A549 (cell line): ENCODE data around the gene PRR15. TPM values are rescaled to one million over a fixed set of nuclear protein-coding genes. Genes with fewer than 3 reads are reported as not detected.

Experiments
- ATAC-seq, 2 experiments: fragments of 200-7000 bp in 1 of 2; fragments of >200 bp in 1 of 2; cut with Nextera tagmentation in 1 of 2; cut with Tn5 transposase in 1 of 2; 3 replicates each; pipeline versions ENCODE4 v1.8.0 to v1.9.1; 2018 to 2020; ENCODE audit warnings: mild to moderate bottlenecking in 1 of 2, moderate library complexity in 1 of 2
- CTCF ChIA-PET: fragments of 300-600 bp; sonication (Branson Sonifier 250); formaldehyde crosslinking; extraction: SDS; loops from one replicate; lab custom pipeline; 2021; ENCODE audit warnings: antibody characterized with exemption, inconsistent platforms; lab: Yijun Ruan, JAX
- POLR2A ChIA-PET: fragments of 350-600 bp; formaldehyde crosslinking; extraction: SDS; loops from one replicate; lab custom pipeline; 2021; ENCODE audit warnings: antibody characterized with exemption, inconsistent platforms; lab: Yijun Ruan, JAX
- DNase-seq, 2 experiments: peaks; one replicate each; pipeline versions ENCODE4 v3.0.0 to v3.0.0-alpha.2; 2011 to 2016; ENCODE audit warnings: low read depth in 1 of 2, low spot score in 1 of 2
- FAIRE-seq: peaks from 2 replicates; lab custom pipeline; 2011; peaks lifted over from hg19 to GRCh38; lab: Jason Lieb, UNC
- H3K27ac ChIP-seq, 2 experiments: fragments of >200 bp; sonication (Bioruptor Twin); formaldehyde crosslinking; 3 replicates each; pipeline ENCODE4 v1.5.1; 2016 to 2017
- H3K4me1 ChIP-seq: fragments of >200 bp; sonication (Bioruptor Twin); formaldehyde crosslinking; 3 replicates; pipeline ENCODE4 v1.6.1; 2016
- H3K4me2 ChIP-seq: fragments of >200 bp; sonication (Bioruptor Twin); formaldehyde crosslinking; 3 replicates; pipeline ENCODE4 v1.6.1; 2016
- H3K4me3 ChIP-seq: fragments of >200 bp; sonication (Bioruptor Twin); formaldehyde crosslinking; 3 replicates; pipeline ENCODE4 v1.5.1; 2016
- H3K9me3 ChIP-seq: fragments of >200 bp; sonication (Bioruptor Twin); formaldehyde crosslinking; 3 replicates; pipeline ENCODE4 v1.6.1; 2016
- EP300 ChIP-seq, 2 experiments: fragments of >200 bp; sonication (Bioruptor Twin); formaldehyde crosslinking; IDR thresholded peaks; 2 replicates in 1 of 2; 3 replicates in 1 of 2; pipeline ENCODE4 v1.6.1; 2016 to 2017
- ESRRA ChIP-seq: fragments of 150-350 bp; IDR thresholded peaks from 2 replicates; pipeline ENCODE4 v1.6.1; 2014; ENCODE audit warnings: mild to moderate bottlenecking, low read length, borderline replicate concordance
- FOXS1 ChIP-seq: fragments of 250-450 bp; sonication (Bioruptor Pico); IDR thresholded peaks from 2 replicates; pipeline ENCODE4 v1.5.0; 2020; ENCODE audit warnings: mild to moderate bottlenecking, moderate library complexity
- GATA3 ChIP-seq: IDR thresholded peaks from 2 replicates; pipeline ENCODE4 v1.6.1; 2012; ENCODE audit warnings: borderline replicate concordance
- HEYL ChIP-seq: fragments of 250-450 bp; sonication (Bioruptor Pico); IDR thresholded peaks from 2 replicates; pipeline ENCODE4 v1.8.0; 2021; ENCODE audit warnings: mild to moderate bottlenecking, moderate library complexity
- HOXB13 ChIP-seq: fragments of 250-450 bp; sonication (Bioruptor Pico); IDR thresholded peaks from 2 replicates; pipeline ENCODE4 v1.5.0; 2020; ENCODE audit warnings: low read depth, mild to moderate bottlenecking, moderate library complexity
- HOXB5 ChIP-seq: fragments of 250-450 bp; sonication (Bioruptor Pico); IDR thresholded peaks from 2 replicates; pipeline ENCODE4 v1.5.0; 2020; ENCODE audit warnings: mild to moderate bottlenecking, moderate library complexity
- JUNB ChIP-seq: fragments of >200 bp; sonication (Bioruptor Twin); formaldehyde crosslinking; IDR thresholded peaks from 2 replicates; pipeline ENCODE4 v1.6.1; 2016
- KDM5A ChIP-seq: fragments of 200-600 bp; sonication (generic); IDR thresholded peaks from 2 replicates; pipeline ENCODE4 v1.6.1; 2016; ENCODE audit warnings: antibody characterized with exemption, mild to moderate bottlenecking
- MAFK ChIP-seq: fragments of 450-650 bp; IDR thresholded peaks from 2 replicates; pipeline ENCODE4 v1.6.1; 2014; ENCODE audit not compliant: partially characterized antibody
- NR3C1 ChIP-seq: fragments of >200 bp; sonication (Bioruptor Twin); formaldehyde crosslinking; IDR thresholded peaks from 3 replicates; pipeline ENCODE4 v1.6.1; 2017
- PBX3 ChIP-seq: IDR thresholded peaks from 2 replicates; pipeline ENCODE4 v1.6.1; 2012
- PHF8 ChIP-seq: fragments of 200-600 bp; sonication (generic); IDR thresholded peaks from 2 replicates; pipeline ENCODE4 v1.6.1; 2016; ENCODE audit warnings: low read depth, mild to moderate bottlenecking, antibody characterized with exemption, moderate library complexity, borderline replicate concordance
- POLR2A ChIP-seq: IDR thresholded peaks from 2 replicates; pipeline ENCODE4 v1.6.1; 2012; ENCODE audit warnings: mild to moderate bottlenecking, low read length
- RAD21 ChIP-seq, 2 experiments: fragments of >200 bp in 1 of 2; sonication (Bioruptor Twin) in 1 of 2; formaldehyde crosslinking in 1 of 2; IDR thresholded peaks in 1 of 2; conservative IDR thresholded peaks in 1 of 2; 2 replicates in 1 of 2; 3 replicates in 1 of 2; pipeline ENCODE4 v1.6.1; 2012 to 2018; ENCODE audit warnings: inconsistent platforms in 1 of 2
- RARB ChIP-seq: fragments of 250-450 bp; sonication (Bioruptor Pico); IDR thresholded peaks from 2 replicates; pipeline ENCODE4 v1.8.0; 2021; ENCODE audit warnings: mild to moderate bottlenecking, moderate library complexity
- RCOR1 ChIP-seq: fragments of 150-350 bp; IDR thresholded peaks from 2 replicates; pipeline ENCODE4 v1.6.1; 2014; ENCODE audit warnings: antibody characterized with exemption, low read length, low read depth
- RFX5 ChIP-seq: fragments of 450-650 bp; IDR thresholded peaks from 2 replicates; pipeline ENCODE4 v1.7.1; 2014; ENCODE audit warnings: antibody characterized with exemption, mild to moderate bottlenecking, moderate library complexity
- RNF2 ChIP-seq: fragments of 200-600 bp; sonication (generic); IDR thresholded peaks from 2 replicates; pipeline ENCODE4 v1.6.1; 2016; ENCODE audit warnings: low read depth, mild to moderate bottlenecking, antibody characterized with exemption, moderate library complexity, borderline replicate concordance
- SREBF2 ChIP-seq: fragments of 450-650 bp; IDR thresholded peaks from 2 replicates; pipeline ENCODE4 v1.6.1; 2014; ENCODE audit warnings: mild to moderate bottlenecking, moderate library complexity
- ZNF302 ChIP-seq: fragments of 250-450 bp; sonication (Bioruptor Pico); IDR thresholded peaks from 2 replicates; pipeline ENCODE4 v1.9.0; 2021; ENCODE audit warnings: inconsistent platforms, mild to moderate bottlenecking, moderate library complexity
- WGBS: methylation state at CpG from one replicate; pipeline ENCODE4 v1.1.6; 2017; ENCODE audit errors: missing lambda C conversion rate; 5-methylcytosine and 5-hydroxymethylcytosine counted together
- polyA plus RNA-seq, 4 experiments: library from polyadenylated mRNA; depleted of rRNA in 3 of 4; stranded (reverse); fragments of >200 nt; fragmentation: RNase III in 1 of 4; extraction: RNeasy Plus Mini Kit Qiagen cat#74134 plus additional on column Dnase treatment in 1 of 4; gene quantifications; 2 replicates in 3 of 4; 3 replicates in 1 of 4; pipeline ENCODE4 v1.2.3, GENCODE V29; 2011 to 2017
- TF ChIP-seq, protein P1 (sequence below): fragments of >200 bp; sonication (Bioruptor Twin); formaldehyde crosslinking; IDR thresholded peaks from 2 replicates; pipeline ENCODE4 v1.6.1; 2016
- TF ChIP-seq, protein P2 (sequence below): fragments of 200-600 bp; sonication (generic); IDR thresholded peaks from 2 replicates; pipeline ENCODE4 v1.6.1; 2016; ENCODE audit warnings: antibody characterized with exemption, mild to moderate bottlenecking, moderate library complexity

The PRR15 gene
- polyA plus RNA-seq, 2 of the 4 experiments (the other 2 are of a cell fraction), result 1.6 to 2.5 TPM

DNA sequence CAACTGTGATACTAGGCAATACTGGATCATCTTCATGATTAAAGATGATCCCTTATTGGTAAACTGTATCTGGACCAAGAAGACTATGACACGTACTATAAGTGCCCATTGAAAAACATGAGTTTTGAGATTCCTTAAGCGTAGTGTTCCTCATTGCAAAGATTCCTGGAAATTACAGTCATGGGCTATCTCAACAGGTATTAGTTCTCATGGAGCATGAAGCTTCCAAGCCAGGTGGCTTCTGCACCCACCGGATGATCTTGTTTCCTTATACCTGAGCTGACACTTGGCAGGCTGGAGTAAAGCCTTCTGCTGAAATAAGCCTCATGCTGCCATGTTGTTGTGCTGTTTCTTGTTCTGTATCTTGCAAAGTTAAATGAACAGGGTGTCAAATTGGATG is 8.6 kb upstream of the PRR15 start:
- DNase-seq, result no peak
- H3K9me3 ChIP-seq, result no peaks in the 10 kb centered on the region
- H3K4me2 ChIP-seq, result no peak overlapping the region
- ATAC-seq, result no peak
- H3K27ac ChIP-seq, result no peak overlapping the region
- no peak overlapping the region for H3K4me3 ChIP-seq
- POLR2A ChIA-PET, result no interaction called here
- no peaks in the 10 kb centered on the region for H3K4me1 ChIP-seq
- FAIRE-seq, result no peak
- TF ChIP-seq RFX5 (no peak), ZNF302 (no peak), EP300 (IDR thresholded peaks at IDR 0.05) (no peak), RNF2 (no peak), PHF8 (no peak), KDM5A (no peak), PBX3 (no peak), RCOR1 (no peak), GATA3 (no peak)
- CTCF ChIA-PET, result interaction anchor here (1.0 kb wide), 1 partner anchor 34 kb away, joined by 3 read pairs; no protein-coding TSS in a partner anchor
- 86% methylated on average over 3 of the region's 3 CpGs for WGBS

- POLR2A ChIA-PET, result no interaction called here
- FAIRE-seq, result no peak
Observed at GRCh38 chr7:29556405-29557195, 7.0 kb upstream of the PRR15 start.

GRCh38 chr7:29557954-29558353 is 5.7 kb upstream of the PRR15 start:
- no peak overlapping the region for H3K4me3 ChIP-seq
- no peak for TF ChIP-seq HOXB13 (CRISPR knock-in tag)
- peak; percentile 95 for TF ChIP-seq MAFK
- H3K27ac ChIP-seq, result no peak overlapping the region
- no peak overlapping the region for H3K4me2 ChIP-seq
- ChIA-PET CTCF (interaction anchor here (0.8 to 1.1 kb wide), 2 partner anchors 33 to 631 kb away, joined by 3 read pairs; no protein-coding TSS in a partner anchor), POLR2A (interaction anchor here (0.5 kb wide), 1 partner anchor 127 kb away, joined by 3 read pairs; no protein-coding TSS in a partner anchor)
- WGBS, result 69% methylated on average over 3 of the region's 3 CpGs
- H3K9me3 ChIP-seq, result no peaks in the 10 kb centered on the region
- DNase-seq, result peak in 1 of 2 experiments; percentile 6
- H3K4me1 ChIP-seq, result no peaks in the 10 kb centered on the region
- FAIRE-seq, result no peak
- no peak for ATAC-seq

More at GRCh38 chr7:29556405-29557195, 7.0 kb upstream of the PRR15 start:
- no peak overlapping the region for H3K4me3 ChIP-seq
- H3K27ac ChIP-seq, result no peak overlapping the region
- no peak overlapping the region for H3K4me2 ChIP-seq
- DNase-seq (no peak), ATAC-seq (peak in 1 of 2 experiments; percentile 32; a peak in 1 of 6 replicates)
- CTCF ChIA-PET, result interaction anchor here (1.0 kb wide), 1 partner anchor 32 kb away, joined by 3 read pairs; no protein-coding TSS in a partner anchor
- WGBS, result 61% methylated on average over 9 of the region's 9 CpGs
- H3K9me3 ChIP-seq, result no peaks in the 10 kb centered on the region
- no peaks in the 10 kb centered on the region for H3K4me1 ChIP-seq
- TF ChIP-seq POLR2A (no peak), RAD21 (conservative IDR thresholded peaks at IDR 0.05 in 1 of 2, IDR thresholded peaks at IDR 0.05 in 1 of 2) (0 out of 5 replicates have a peak, but pooled peaks of 1 of the 2 experiments have one; percentile 13)

DNA sequence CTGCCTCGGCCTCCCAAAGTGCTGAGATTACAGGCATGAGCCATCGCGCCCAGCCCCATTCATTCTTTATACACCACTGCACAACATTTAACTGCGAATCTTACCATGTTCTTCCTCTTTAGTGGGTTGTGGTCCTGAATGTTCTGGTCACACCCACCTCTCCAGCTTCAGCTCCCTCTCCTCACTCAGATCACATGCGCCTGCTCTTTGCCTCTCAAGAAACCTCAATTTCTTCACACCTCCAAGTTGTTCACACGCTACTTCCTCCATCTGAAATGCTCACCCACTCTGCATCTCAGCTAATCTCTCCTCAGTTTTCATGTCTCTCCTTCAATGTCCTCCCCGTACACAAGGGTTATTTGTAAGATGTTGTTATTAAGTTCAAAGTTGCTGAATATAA is 2.4 kb upstream of the PRR15 start:
- no peak overlapping the region for H3K27ac ChIP-seq
- ChIA-PET CTCF (no interaction called here), POLR2A (no interaction called here)
- no peak overlapping the region for H3K4me2 ChIP-seq
- no peak for DNase-seq
- no peak for FAIRE-seq
- no peak for ATAC-seq
- no peaks in the 10 kb centered on the region for H3K4me1 ChIP-seq
- TF ChIP-seq FOXS1 (CRISPR knock-in tag), result no peak
- no peak for TF ChIP-seq RNF2
- TF ChIP-seq, protein P1, sequence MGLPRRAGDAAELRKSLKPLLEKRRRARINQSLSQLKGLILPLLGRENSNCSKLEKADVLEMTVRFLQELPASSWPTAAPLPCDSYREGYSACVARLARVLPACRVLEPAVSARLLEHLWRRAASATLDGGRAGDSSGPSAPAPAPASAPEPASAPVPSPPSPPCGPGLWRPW, result no peak
- no peak for TF ChIP-seq ESRRA
- TF ChIP-seq, protein P2, sequence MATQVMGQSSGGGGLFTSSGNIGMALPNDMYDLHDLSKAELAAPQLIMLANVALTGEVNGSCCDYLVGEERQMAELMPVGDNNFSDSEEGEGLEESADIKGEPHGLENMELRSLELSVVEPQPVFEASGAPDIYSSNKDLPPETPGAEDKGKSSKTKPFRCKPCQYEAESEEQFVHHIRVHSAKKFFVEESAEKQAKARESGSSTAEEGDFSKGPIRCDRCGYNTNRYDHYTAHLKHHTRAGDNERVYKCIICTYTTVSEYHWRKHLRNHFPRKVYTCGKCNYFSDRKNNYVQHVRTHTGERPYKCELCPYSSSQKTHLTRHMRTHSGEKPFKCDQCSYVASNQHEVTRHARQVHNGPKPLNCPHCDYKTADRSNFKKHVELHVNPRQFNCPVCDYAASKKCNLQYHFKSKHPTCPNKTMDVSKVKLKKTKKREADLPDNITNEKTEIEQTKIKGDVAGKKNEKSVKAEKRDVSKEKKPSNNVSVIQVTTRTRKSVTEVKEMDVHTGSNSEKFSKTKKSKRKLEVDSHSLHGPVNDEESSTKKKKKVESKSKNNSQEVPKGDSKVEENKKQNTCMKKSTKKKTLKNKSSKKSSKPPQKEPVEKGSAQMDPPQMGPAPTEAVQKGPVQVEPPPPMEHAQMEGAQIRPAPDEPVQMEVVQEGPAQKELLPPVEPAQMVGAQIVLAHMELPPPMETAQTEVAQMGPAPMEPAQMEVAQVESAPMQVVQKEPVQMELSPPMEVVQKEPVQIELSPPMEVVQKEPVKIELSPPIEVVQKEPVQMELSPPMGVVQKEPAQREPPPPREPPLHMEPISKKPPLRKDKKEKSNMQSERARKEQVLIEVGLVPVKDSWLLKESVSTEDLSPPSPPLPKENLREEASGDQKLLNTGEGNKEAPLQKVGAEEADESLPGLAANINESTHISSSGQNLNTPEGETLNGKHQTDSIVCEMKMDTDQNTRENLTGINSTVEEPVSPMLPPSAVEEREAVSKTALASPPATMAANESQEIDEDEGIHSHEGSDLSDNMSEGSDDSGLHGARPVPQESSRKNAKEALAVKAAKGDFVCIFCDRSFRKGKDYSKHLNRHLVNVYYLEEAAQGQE, result no peak
- no peak for TF ChIP-seq NR3C1
- no peak for TF ChIP-seq HOXB5
- no peak for TF ChIP-seq HEYL (CRISPR knock-in tag)
- TF ChIP-seq SREBF2, result no peak
- TF ChIP-seq RARB (CRISPR knock-in tag), result no peak
- no peak for TF ChIP-seq HOXB13 (CRISPR knock-in tag)
- no peak for TF ChIP-seq JUNB
- no peak overlapping the region for H3K4me3 ChIP-seq
- H3K9me3 ChIP-seq, result no peaks in the 10 kb centered on the region
- 90% methylated on average over 7 of the region's 7 CpGs for WGBS
